Activated CD4-positive, alpha-beta T cell treated with anti-CD3 and anti-CD28 coated beads, Interleukin-2, amount 10 ng/mL, durations not matched to agents 24 days and 14 days (primary cell): Measurements from ENCODE around the gene WNT2. TPM values are rescaled to one million over a fixed set of nuclear protein-coding genes. Genes with fewer than 3 reads are reported as not detected.

ENCODE experiments used
- DNase-seq: peaks from one replicate; pipeline ENCODE4 v3.0.0; 2022
- H3K27ac Mint-ChIP-seq: one replicate; pipeline ENCODE4 v1.8.0; 2022; ENCODE audit warnings: mild to moderate bottlenecking, mixed read lengths
- H3K27me3 Mint-ChIP-seq: one replicate; pipeline ENCODE4 v1.8.0; 2022; ENCODE audit warnings: mixed read lengths
- H3K36me3 Mint-ChIP-seq: one replicate; pipeline ENCODE4 v1.8.0; 2022; ENCODE audit warnings: low read depth, mild to moderate bottlenecking, mixed read lengths
- H3K4me1 Mint-ChIP-seq: one replicate; pipeline ENCODE4 v1.8.0; 2021; ENCODE audit warnings: mixed read lengths
- H3K4me3 Mint-ChIP-seq: one replicate; pipeline ENCODE4 v1.8.0; 2022; ENCODE audit warnings: mild to moderate bottlenecking, moderate library complexity, mixed read lengths
- H3K9me3 Mint-ChIP-seq: one replicate; pipeline ENCODE4 v1.8.0; 2021; ENCODE audit warnings: mixed read lengths
- intact Hi-C: fragments of 100-400 bp; cut with micrococcal nuclease; formaldehyde crosslinking; loops from one replicate; pipeline ENCODE4 v1.15.1; 2023
- total RNA-seq: library from RNA; stranded (reverse); gene quantifications from 2 replicates; pipeline ENCODE4 v1.2.3, GENCODE V29; 2022

WNT2 gene
- total RNA-seq, 1 donor from 2014 or later = not detected

- H3K9me3 Mint-ChIP-seq = no peaks in the 10 kb centered on the region
- no peak overlapping the region for H3K27ac Mint-ChIP-seq
- H3K4me3 Mint-ChIP-seq = no peak overlapping the region
- no peaks in the 10 kb centered on the region for H3K36me3 Mint-ChIP-seq
- DNase-seq = no peak
- H3K4me1 Mint-ChIP-seq = no peaks in the 10 kb centered on the region
- intact Hi-C loops = no loop called here
- H3K27me3 Mint-ChIP-seq = peaks cover 2% of the 10 kb centered on the region
These were observed 85.2 kb downstream of the WNT2 start for GRCh38 chr7:117237646-117238045.

GRCh38 chr7:117231047-117231359 lies 91.9 kb downstream of the WNT2 start:
- no peak overlapping the region for H3K27ac Mint-ChIP-seq
- H3K9me3 Mint-ChIP-seq = no peaks in the 10 kb centered on the region
- DNase-seq = no peak
- H3K27me3 Mint-ChIP-seq = no peaks in the 10 kb centered on the region
- no peak overlapping the region for H3K4me3 Mint-ChIP-seq
- H3K4me1 Mint-ChIP-seq = no peaks in the 10 kb centered on the region
- intact Hi-C loops = no loop called here
- H3K36me3 Mint-ChIP-seq = no peaks in the 10 kb centered on the region

- Mint-ChIP-seq H3K27ac (no peak overlapping the region), H3K36me3 (no peaks in the 10 kb centered on the region), H3K4me1 (no peaks in the 10 kb centered on the region), H3K27me3 (no peaks in the 10 kb centered on the region), H3K4me3 (no peak overlapping the region), H3K9me3 (no peaks in the 10 kb centered on the region)
- no peak for DNase-seq
- intact Hi-C loops = no loop called here
These were observed 92.4 kb downstream of the WNT2 start for GRCh38 chr7:117230276-117231046.

- DNase-seq = no peak
- intact Hi-C loops = no loop called here
- Mint-ChIP-seq H3K27me3 (no peaks in the 10 kb centered on the region), H3K4me3 (no peak overlapping the region), H3K27ac (no peak overlapping the region), H3K9me3 (no peaks in the 10 kb centered on the region), H3K4me1 (no peaks in the 10 kb centered on the region), H3K36me3 (no peaks in the 10 kb centered on the region)
These were observed 93.5 kb downstream of the WNT2 start for GRCh38 chr7:117229350-117229749.

GRCh38 chr7:117227091-117227490 lies 95.8 kb downstream of the WNT2 start:
- no peaks in the 10 kb centered on the region for H3K36me3 Mint-ChIP-seq
- no peak overlapping the region for H3K4me3 Mint-ChIP-seq
- no peak overlapping the region for H3K27ac Mint-ChIP-seq
- intact Hi-C loops = no loop called here
- DNase-seq = no peak
- no peaks in the 10 kb centered on the region for H3K9me3 Mint-ChIP-seq
- no peaks in the 10 kb centered on the region for H3K27me3 Mint-ChIP-seq
- no peaks in the 10 kb centered on the region for H3K4me1 Mint-ChIP-seq

- H3K4me3 Mint-ChIP-seq = no peak overlapping the region
- H3K4me1 Mint-ChIP-seq = no peaks in the 10 kb centered on the region
- intact Hi-C loops = no loop called here
- no peak for DNase-seq
- H3K27ac Mint-ChIP-seq = no peak overlapping the region
- H3K27me3 Mint-ChIP-seq = no peaks in the 10 kb centered on the region
- no peaks in the 10 kb centered on the region for H3K9me3 Mint-ChIP-seq
- no peaks in the 10 kb centered on the region for H3K36me3 Mint-ChIP-seq
These were observed 97.3 kb downstream of the WNT2 start for GRCh38 chr7:117225536-117225935.

Other genes starting within 250 kb of the WNT2 start
- not detected in 2 replicates for gene ASZ1, start 104.4 kb upstream of the WNT2 start, total RNA-seq
- gene CFTR, start 157.0 kb upstream of the WNT2 start, total RNA-seq = not detected in 2 replicates